Myometrial cell (primary cell): ENCODE data around the gene AP4M1. TPM values are rescaled to one million over a fixed set of nuclear protein-coding genes. Genes with fewer than 3 reads are reported as not detected.

Source experiments
- total RNA-seq: library from RNA; depleted of rRNA; stranded (reverse); fragments of >200 nt; gene quantifications from 2 replicates; pipeline ENCODE4 v1.2.3, GENCODE V29; 2015

Gene AP4M1, protein sequence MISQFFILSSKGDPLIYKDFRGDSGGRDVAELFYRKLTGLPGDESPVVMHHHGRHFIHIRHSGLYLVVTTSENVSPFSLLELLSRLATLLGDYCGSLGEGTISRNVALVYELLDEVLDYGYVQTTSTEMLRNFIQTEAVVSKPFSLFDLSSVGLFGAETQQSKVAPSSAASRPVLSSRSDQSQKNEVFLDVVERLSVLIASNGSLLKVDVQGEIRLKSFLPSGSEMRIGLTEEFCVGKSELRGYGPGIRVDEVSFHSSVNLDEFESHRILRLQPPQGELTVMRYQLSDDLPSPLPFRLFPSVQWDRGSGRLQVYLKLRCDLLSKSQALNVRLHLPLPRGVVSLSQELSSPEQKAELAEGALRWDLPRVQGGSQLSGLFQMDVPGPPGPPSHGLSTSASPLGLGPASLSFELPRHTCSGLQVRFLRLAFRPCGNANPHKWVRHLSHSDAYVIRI
- total RNA-seq: 40.9 and 95.7 TPM in 2 replicates

DNA sequence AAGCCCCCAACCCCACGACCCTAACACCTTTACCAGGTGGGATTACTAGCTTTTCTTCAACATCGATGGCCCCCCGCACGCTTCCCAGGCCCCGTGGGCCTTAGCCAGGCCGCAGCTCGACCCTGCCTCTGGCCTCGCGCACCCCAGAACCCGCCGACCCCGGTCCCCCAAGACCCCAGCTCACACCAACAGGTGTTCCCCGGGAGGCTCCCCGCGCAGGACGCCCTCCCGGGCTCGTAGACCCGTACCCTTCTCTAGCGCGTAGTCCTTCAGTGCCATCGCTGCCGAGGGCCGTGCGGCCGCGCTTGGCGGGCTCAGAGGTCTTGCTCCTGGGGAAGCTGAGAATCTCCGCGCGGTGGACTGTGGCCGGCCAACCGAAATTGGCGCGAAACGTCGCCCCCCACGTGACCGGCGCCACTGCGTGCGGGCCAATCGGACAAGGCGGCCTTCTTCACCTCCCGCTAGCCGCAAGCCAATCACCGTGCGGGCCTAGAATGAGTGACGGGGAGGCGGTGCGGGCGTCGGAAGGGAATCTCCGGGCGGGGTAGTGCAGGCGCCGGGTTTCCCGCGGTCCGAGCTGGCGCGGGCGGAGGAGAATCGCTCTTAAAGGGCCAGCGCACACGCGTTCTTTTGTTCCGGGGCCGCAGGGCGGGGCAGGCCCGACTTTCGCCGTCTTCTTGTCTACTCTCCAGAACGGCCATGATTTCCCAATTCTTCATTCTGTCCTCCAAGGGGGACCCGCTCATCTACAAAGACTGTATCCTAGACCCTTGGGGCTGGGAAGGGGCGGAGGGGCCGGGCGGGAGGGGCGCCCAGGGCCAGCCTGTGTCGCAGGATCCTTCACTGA lies at the start of gene AP4M1, which contains the start of gene MCM7:
TSS of gene AP4M1 (plus strand) at position 628 of the 847 bp plus-strand sequence. CDS start at position 700, 72 bp downstream.
TSS of gene MCM7 (minus strand) at position 382 of the 847 bp plus-strand sequence. CDS start at position 279, 103 bp downstream.

DNA sequence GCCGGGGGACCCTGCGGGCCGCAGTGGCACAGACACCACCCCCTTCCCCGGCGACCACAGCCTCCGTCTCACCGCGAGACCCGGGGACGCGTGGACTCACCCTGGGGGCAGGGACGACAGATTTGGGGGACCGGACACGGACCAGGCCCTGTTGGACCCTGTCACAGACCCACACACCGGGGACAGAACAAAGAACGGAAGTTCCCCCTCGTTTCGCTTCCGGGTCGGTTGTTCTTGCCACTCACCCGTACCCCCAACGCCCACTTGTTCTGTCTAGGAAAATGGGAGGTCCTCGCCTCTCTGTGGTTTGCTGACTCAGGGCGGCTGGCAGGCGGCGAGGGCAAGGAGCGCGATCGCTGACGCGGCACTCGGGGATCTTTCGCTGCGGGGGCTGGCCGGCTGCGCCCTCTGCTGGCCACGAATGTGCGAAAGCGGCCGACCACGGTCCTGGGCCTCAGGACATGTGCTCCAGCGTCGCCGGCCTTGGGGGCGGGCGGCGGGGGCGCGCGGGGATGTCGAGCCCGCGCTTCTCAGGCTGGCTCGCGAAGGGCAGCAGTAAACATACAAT lies 19.8 kb upstream of the AP4M1 start, which contains the start of gene ZNF3:
TSS of gene ZNF3 (minus strand) at position 189 of the 568 bp plus-strand sequence. CDS start 4,366 bp downstream, outside the sequence.

DNA sequence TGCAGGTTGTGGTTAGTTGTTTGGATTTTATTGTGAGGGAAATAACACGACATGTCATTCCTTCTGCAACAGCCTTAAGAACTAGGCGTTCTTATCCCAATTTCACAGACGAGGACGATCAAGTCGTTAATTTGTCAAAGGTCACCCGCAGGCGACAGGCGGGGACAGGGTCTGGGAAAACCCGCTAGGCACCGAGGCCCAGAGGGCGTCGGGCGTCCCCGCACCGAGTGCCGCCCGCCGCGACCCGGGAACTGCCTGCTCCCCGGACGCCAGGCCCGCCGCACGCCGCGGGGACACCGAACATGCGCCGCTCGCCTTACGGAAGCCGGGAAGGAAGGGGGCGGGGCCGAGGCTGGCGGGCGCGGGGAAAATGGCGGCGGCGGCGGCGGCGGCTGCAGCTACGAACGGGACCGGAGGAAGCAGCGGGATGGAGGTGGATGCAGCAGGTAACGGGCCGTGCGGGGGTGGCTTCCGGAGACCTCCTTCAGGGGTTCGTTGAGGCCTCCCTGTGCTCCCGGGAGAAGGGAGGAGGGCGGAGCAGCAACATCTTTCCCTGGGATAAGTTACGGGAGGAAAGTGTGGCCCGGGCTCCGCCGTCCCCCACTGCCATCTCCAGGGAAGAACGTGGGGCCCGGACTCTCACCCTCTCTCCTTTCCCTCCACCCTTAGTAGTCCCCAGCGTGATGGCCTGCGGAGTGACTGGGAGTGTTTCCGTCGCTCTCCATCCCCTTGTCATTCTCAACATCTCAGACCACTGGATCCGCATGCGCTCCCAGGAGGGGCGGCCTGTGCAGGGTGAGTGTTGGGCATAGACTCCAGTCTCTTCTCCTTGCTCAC lies 12.6 kb upstream of the AP4M1 start, which contains the start of gene COPS6:
TSS of gene COPS6 (plus strand) at position 349 of the 837 bp plus-strand sequence. CDS start at position 371, 22 bp downstream.

DNA sequence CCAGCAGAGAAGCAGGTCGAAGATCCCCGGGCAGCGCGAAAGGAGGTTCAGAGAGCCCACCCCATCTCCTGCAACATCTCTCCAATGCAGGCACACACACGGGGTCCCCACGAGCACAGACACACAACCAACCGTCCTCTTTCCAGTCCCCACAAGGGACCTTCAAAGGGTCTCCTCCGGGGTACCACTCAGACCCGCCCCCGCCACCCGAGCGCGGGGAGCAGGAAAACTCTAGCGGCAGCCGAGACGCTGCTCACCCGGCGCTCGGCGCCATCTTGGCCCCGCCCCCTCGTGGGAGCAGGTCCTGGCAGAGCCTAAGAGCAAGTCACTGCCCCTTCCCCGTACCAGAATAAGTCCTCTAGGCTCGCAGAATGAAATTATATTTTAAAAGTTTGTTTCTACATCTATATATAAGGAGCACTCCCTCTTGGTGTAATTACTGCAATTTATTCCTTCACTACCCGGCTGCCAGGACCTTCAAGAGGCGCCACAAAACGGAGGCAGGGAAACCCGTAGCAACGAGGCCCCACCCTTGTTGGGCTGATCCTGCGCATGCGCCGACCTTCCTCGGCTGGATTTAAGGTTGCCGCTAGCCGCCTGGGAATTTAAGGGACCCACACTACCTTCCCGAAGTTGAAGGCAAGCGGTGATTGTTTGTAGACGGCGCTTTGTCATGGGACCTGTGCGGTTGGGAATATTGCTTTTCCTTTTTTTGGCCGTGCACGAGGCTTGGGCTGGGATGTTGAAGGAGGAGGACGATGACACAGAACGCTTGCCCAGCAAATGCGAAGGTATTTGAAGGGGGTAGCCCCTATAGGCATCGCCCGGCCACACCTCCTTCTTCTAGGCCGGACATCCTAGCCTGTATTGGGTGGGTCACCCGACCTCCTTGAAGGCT lies 17.9 kb downstream of the AP4M1 start, which contains the start of the genes CNPY4 and TAF6:
TSS of gene CNPY4 (plus strand) at position 563 of the 898 bp plus-strand sequence. CDS start at position 674, 111 bp downstream.
TSS of gene TAF6 (minus strand) at position 287 of the 898 bp plus-strand sequence. CDS start 5,149 bp downstream, outside the sequence.

DNA sequence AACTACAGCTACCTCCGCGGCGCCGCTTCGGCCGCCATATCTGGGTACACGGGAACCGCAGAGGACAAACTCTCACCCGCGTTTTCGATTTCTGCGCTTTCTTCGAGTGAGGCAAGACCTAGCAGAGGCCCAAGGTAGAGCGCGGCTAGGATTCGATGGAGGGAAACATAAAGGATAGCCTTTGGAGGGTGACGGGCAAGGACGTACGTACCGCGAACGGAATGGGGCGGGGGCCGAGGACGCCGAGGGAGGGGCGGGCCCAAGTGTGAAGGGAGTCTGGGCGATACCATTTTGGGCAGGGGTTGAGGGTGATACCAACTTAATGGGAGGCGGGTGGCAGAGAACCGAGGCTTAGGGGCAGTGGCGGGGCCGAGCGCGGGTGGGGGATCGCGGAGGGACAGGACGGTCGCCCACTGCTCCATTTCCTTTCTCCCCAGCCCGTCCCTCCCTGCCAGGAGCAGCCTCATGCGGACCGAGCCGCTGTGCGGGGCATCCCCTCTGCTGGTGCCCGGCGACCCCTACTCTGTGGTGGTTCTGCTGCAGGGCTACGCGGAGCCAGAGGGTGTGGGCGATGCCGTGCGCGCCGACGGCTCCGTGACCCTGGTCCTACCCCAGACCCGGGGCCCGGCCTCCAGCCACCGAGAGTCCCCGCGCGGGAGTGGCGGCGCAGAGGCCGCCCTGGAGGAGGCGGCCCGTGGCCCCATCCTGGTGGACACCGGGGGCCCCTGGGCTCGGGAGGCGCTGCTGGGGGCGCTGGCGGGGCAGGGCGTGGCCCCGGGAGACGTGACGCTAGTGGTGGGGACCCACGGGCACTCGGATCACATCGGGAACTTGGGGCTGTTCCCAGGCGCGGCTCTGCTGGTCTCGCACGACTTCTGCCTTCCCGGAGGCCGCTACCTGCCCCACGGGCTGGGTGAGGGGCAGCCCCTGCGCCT lies 25.8 kb downstream of the AP4M1 start, which contains the start of gene MBLAC1:
TSS of gene MBLAC1 (plus strand) at position 37 of the 935 bp plus-strand sequence. CDS start at position 466, 429 bp downstream.

DNA sequence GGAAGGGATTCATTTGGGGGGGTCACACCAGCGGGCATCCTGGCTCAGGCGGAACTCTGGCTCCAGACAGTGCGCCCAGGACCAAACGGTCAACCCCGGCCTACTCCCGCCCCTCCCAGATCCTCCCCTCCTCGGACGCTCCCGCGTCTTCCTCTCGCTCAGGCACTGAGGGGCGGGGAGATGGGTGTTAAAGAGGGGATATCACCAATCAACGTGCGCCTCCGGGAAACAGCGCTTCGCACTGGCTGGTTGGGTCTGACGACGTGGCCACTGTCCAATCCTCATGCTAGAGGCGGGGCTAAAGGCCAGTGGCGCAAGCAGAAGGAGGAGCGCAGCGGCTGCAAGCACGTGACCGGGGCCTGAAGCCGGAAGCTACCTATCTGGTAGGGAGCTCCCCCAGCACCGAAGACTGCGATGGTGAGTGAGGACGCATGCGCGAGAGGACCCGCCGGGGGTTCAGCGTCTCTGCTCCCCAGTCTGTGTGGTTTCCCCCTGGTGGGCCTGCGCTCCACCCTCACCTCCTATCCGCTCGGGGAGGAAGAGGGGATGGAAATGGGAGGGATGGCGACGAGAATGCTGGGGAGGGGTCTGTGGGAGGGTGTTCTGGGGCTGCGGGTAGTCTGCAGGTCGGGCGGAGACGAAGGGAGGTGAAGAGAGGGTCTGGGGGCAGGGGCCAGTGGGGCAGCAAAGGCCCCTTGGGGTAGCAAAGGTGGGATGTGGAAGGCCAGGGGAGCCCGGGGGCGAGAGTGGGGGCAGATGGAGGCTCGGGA lies 47.3 kb downstream of the AP4M1 start, which contains the start of gene LAMTOR4:
TSS of gene LAMTOR4 (plus strand) at position 360 of the 770 bp plus-strand sequence. CDS start at position 415, 55 bp downstream.

Other genes with a start within 250 kb of the AP4M1 start
- gene OR2AE1, start 224.6 kb upstream of the AP4M1 start, total RNA-seq: not detected in 2 replicates
- 22.5 and 28.9 TPM in 2 replicates for gene TRIM4, start 182.1 kb upstream of the AP4M1 start, total RNA-seq
- gene GJC3, start 172.0 kb upstream of the AP4M1 start, total RNA-seq: not detected in 2 replicates
- not detected in 2 replicates for gene AZGP1, start 125.6 kb upstream of the AP4M1 start, total RNA-seq
- gene ZKSCAN1, start 86.0 kb upstream of the AP4M1 start, total RNA-seq: 10.1 and 14.7 TPM in 2 replicates
- 11.3 and 21.6 TPM in 2 replicates for gene ZSCAN21, start 51.9 kb upstream of the AP4M1 start, total RNA-seq
- gene ZNF3, start 19.9 kb upstream of the AP4M1 start, total RNA-seq: 14.7 and 22.5 TPM in 2 replicates
- gene COPS6, start 12.7 kb upstream of the AP4M1 start, total RNA-seq: 159 and 183 TPM in 2 replicates
- gene MCM7, start 246 bp upstream of the AP4M1 start, total RNA-seq: 138 and 153 TPM in 2 replicates
- gene TAF6, start 17.7 kb downstream of the AP4M1 start, total RNA-seq: 92.9 and 113 TPM in 2 replicates
- 40.6 and 41.3 TPM in 2 replicates for gene CNPY4, start 18.0 kb downstream of the AP4M1 start, total RNA-seq
- 2.9 and 6.0 TPM in 2 replicates for gene MBLAC1, start 25.3 kb downstream of the AP4M1 start, total RNA-seq
- gene LAMTOR4, start 47.3 kb downstream of the AP4M1 start, total RNA-seq: 126 and 185 TPM in 2 replicates
- 9.2 and 9.4 TPM in 2 replicates for gene TRAPPC14, start 57.1 kb downstream of the AP4M1 start, total RNA-seq
- gene GAL3ST4, start 67.0 kb downstream of the AP4M1 start, total RNA-seq: 6.0 and 6.3 TPM in 2 replicates
- 0.18 and 0.29 TPM in 2 replicates for gene GPC2, start 75.7 kb downstream of the AP4M1 start, total RNA-seq
- gene STAG3, start 76.3 kb downstream of the AP4M1 start, total RNA-seq: 0.29 and 0.35 TPM in 2 replicates
- gene PVRIG, start 118.3 kb downstream of the AP4M1 start, total RNA-seq: not detected in 2 replicates
- not detected in 2 replicates for gene SPDYE3, start 206.1 kb downstream of the AP4M1 start, total RNA-seq